H9 (cell line): ENCODE measurements around the gene POLR2J. TPM values are rescaled to one million over a fixed set of nuclear protein-coding genes. Genes with fewer than 3 reads are reported as not detected.
"Not testable (repeated sequence)": the region's sequence is repeated elsewhere in the genome, so short reads cannot be mapped to it uniquely, and the experiment has no call there.

Experiments used
- DNase-seq: peaks from one replicate; pipeline ENCODE4 v3.0.0-alpha.2; 2017
- H2AFZ ChIP-seq: one replicate; pipeline ENCODE4 v1.6.1; 2013; ENCODE audit warnings: mild to moderate bottlenecking, low read length, control low read depth, moderate library complexity
- H2AK5ac ChIP-seq: 2 replicates; pipeline ENCODE4 v1.6.1; 2013; ENCODE audit warnings: low read length, control low read depth, mixed read lengths; ENCODE audit not compliant: insufficient read length
- H2BK120ac ChIP-seq: one replicate; pipeline ENCODE4 v1.6.1; 2013; ENCODE audit warnings: low read depth, mild to moderate bottlenecking, low read length, control low read depth, inconsistent platforms; ENCODE audit not compliant: poor library complexity, severe bottlenecking
- H2BK12ac ChIP-seq: 2 replicates; pipeline ENCODE4 v1.6.1; 2013; ENCODE audit warnings: low read length, control low read depth, mixed read lengths, low read depth; ENCODE audit not compliant: insufficient read length
- H2BK15ac ChIP-seq: 2 replicates; pipeline ENCODE4 v1.6.1; 2013; ENCODE audit warnings: low read depth, low read length, control low read depth
- H2BK20ac ChIP-seq: one replicate; pipeline ENCODE4 v1.6.1; 2013; ENCODE audit warnings: low read depth, mild to moderate bottlenecking, low read length, control low read depth, inconsistent platforms; ENCODE audit not compliant: poor library complexity, severe bottlenecking
- H2BK5ac ChIP-seq: 2 replicates; pipeline ENCODE4 v1.6.1; 2013; ENCODE audit warnings: low read length, control low read depth, mixed read lengths; ENCODE audit not compliant: insufficient read length
- H3K14ac ChIP-seq: 2 replicates; pipeline ENCODE4 v1.6.1; 2013; ENCODE audit warnings: low read length, control low read depth; ENCODE audit not compliant: insufficient read depth
- H3K18ac ChIP-seq: 2 replicates; pipeline ENCODE4 v1.6.1; 2013; ENCODE audit warnings: low read depth, mild to moderate bottlenecking, mixed read lengths, low read length, control low read depth; ENCODE audit not compliant: insufficient read length
- H3K23ac ChIP-seq: 2 replicates; pipeline ENCODE4 v1.6.1; 2013; ENCODE audit warnings: low read length, control low read depth, mixed read lengths, low read depth; ENCODE audit not compliant: insufficient read length
- H3K23me2 ChIP-seq: 2 replicates; pipeline ENCODE4 v1.6.1; 2013; ENCODE audit warnings: low read depth, mild to moderate bottlenecking, mixed read lengths, low read length, control low read depth; ENCODE audit not compliant: insufficient read length, poor library complexity, severe bottlenecking
- H3K27ac ChIP-seq: 2 replicates; pipeline ENCODE4 v1.5.1; 2013; ENCODE audit warnings: low read length, control low read depth, mixed read lengths, low read depth; ENCODE audit not compliant: insufficient read length
- H3K27me3 ChIP-seq: 2 replicates; pipeline ENCODE4 v1.6.1; 2013; ENCODE audit warnings: low read length, control low read depth, inconsistent platforms; ENCODE audit not compliant: insufficient read depth
- H3K4ac ChIP-seq: 2 replicates; pipeline ENCODE4 v1.6.1; 2013; ENCODE audit warnings: low read depth, mild to moderate bottlenecking, control low read depth, inconsistent platforms, low read length, moderate library complexity
- H3K4me1 ChIP-seq: 2 replicates; pipeline ENCODE4 v1.6.1; 2013; ENCODE audit warnings: low read length, control low read depth, inconsistent platforms; ENCODE audit not compliant: insufficient read depth
- H3K4me2 ChIP-seq: 2 replicates; pipeline ENCODE4 v1.6.1; 2013; ENCODE audit warnings: low read length, control low read depth, mixed read lengths; ENCODE audit not compliant: insufficient read length, insufficient read depth
- H3K56ac ChIP-seq: 2 replicates; pipeline ENCODE4 v1.6.1; 2013; ENCODE audit warnings: low read depth, mild to moderate bottlenecking, mixed read lengths, low read length, control low read depth; ENCODE audit not compliant: insufficient read length
- H3K79me1 ChIP-seq: 2 replicates; pipeline ENCODE4 v1.6.1; 2013; ENCODE audit warnings: low read depth, mild to moderate bottlenecking, moderate library complexity, low read length, control low read depth, inconsistent platforms; ENCODE audit not compliant: insufficient read depth, poor library complexity, severe bottlenecking
- H3K79me2 ChIP-seq: 2 replicates; pipeline ENCODE4 v1.6.1; 2013; ENCODE audit warnings: low read length, control low read depth, inconsistent platforms; ENCODE audit not compliant: insufficient read depth
- H3K9ac ChIP-seq: 2 replicates; pipeline ENCODE4 v1.6.1; 2013; ENCODE audit warnings: low read length, control low read depth, mixed read lengths; ENCODE audit not compliant: insufficient read length; ENCODE audit errors: extremely low read depth
- H3K9me3 ChIP-seq: one replicate; pipeline ENCODE4 v1.6.1; 2013; ENCODE audit warnings: low read depth, low read length, inconsistent platforms; ENCODE audit not compliant: control insufficient read depth
- H3T11ph ChIP-seq: one replicate; pipeline ENCODE4 v1.6.1; 2013; ENCODE audit warnings: mild to moderate bottlenecking, low read length, control low read depth, inconsistent platforms
- H4K20me1 ChIP-seq: one replicate; pipeline ENCODE4 v1.6.1; 2013; ENCODE audit not compliant: control insufficient read depth, insufficient read length, insufficient read depth
- H4K5ac ChIP-seq: 2 replicates; pipeline ENCODE4 v1.6.1; 2013; ENCODE audit warnings: low read depth, mild to moderate bottlenecking, mixed read lengths, low read length, control low read depth; ENCODE audit not compliant: insufficient read length
- H4K8ac ChIP-seq: replicated peaks from 2 replicates; pipeline ENCODE4 v1.6.1; 2013; ENCODE audit warnings: low read length, control low read depth, mixed read lengths, low read depth; ENCODE audit not compliant: insufficient read length
- H4K91ac ChIP-seq: 2 replicates; pipeline ENCODE4 v1.6.1; 2013; ENCODE audit warnings: low read depth, mild to moderate bottlenecking, moderate library complexity, mixed read lengths, low read length, control low read depth; ENCODE audit not compliant: insufficient read length
- H3K27ac Mint-ChIP-seq, 3 experiments: 2 replicates in 2 of 3; 3 replicates in 1 of 3; pipeline ENCODE4 v1.8.0; 2020 to 2021; ENCODE audit warnings: mixed read lengths in 3 of 3, mild to moderate bottlenecking in 1 of 3, moderate library complexity in 1 of 3
- H3K27me3 Mint-ChIP-seq: 2 replicates; pipeline ENCODE4 v1.8.0; 2021; ENCODE audit warnings: low read depth, mild to moderate bottlenecking, moderate library complexity, mixed read lengths
- H3K36me3 Mint-ChIP-seq, 3 experiments: 2 replicates in 2 of 3; 3 replicates in 1 of 3; pipeline ENCODE4 v1.8.0; 2020 to 2021; ENCODE audit warnings: low read depth in 3 of 3, mixed read lengths in 3 of 3; ENCODE audit not compliant: insufficient read depth in 1 of 3
- H3K4me1 Mint-ChIP-seq, 2 experiments: 2 replicates each; pipeline ENCODE4 v1.8.0; 2020; ENCODE audit warnings: mixed read lengths in 2 of 2
- H3K4me3 Mint-ChIP-seq, 2 experiments: 2 replicates in 1 of 2; 3 replicates in 1 of 2; pipeline ENCODE4 v1.8.0; 2020 to 2021; ENCODE audit warnings: mild to moderate bottlenecking in 2 of 2, mixed read lengths in 2 of 2, moderate library complexity in 1 of 2
- H3K9me3 Mint-ChIP-seq, 2 experiments: 2 replicates in 1 of 2; 3 replicates in 1 of 2; pipeline ENCODE4 v1.8.0; 2020; ENCODE audit warnings: mild to moderate bottlenecking in 2 of 2, mixed read lengths in 2 of 2, moderate library complexity in 1 of 2
- WGBS: extraction: QIAGEN DNeasy Blood & Tissue Kit; methylation state at CpG from one replicate; pipeline ENCODE4 v1.1.7; 2013; ENCODE audit warnings: missing lambda C conversion rate, low lambda C conversion rate, mixed read lengths; ENCODE audit not compliant: insufficient read length; ENCODE audit errors: extremely low coverage; 5-methylcytosine and 5-hydroxymethylcytosine counted together
- long read RNA-seq: library from polyadenylated mRNA; unstranded; transcript quantifications from one replicate; pipeline ENCODE4 v2.0.0, GENCODE V29; 2020
- total RNA-seq: library from RNA; stranded (reverse); gene quantifications from 2 replicates; pipeline ENCODE4 v1.2.1, GENCODE V29; 2021
- TF ChIP-seq, protein P1 (sequence below): fragments of 200-600 bp; sonication (generic); conservative IDR thresholded peaks from 3 replicates; pipeline ENCODE4 v1.8.0; 2021; ENCODE audit warnings: antibody characterized with exemption, mild to moderate bottlenecking

The POLR2J gene
- 52.2 and 58.5 TPM in 2 replicates for total RNA-seq
- long read RNA-seq, transcript POLR2J-201 (4 exons, 932 nt): major isoform, 56 of 82 reads
- long read RNA-seq, partial matches to known transcripts: 21 of 82 reads
- long read RNA-seq, other reads (novel, unspliced or antisense): 5 of 82 reads

DNA sequence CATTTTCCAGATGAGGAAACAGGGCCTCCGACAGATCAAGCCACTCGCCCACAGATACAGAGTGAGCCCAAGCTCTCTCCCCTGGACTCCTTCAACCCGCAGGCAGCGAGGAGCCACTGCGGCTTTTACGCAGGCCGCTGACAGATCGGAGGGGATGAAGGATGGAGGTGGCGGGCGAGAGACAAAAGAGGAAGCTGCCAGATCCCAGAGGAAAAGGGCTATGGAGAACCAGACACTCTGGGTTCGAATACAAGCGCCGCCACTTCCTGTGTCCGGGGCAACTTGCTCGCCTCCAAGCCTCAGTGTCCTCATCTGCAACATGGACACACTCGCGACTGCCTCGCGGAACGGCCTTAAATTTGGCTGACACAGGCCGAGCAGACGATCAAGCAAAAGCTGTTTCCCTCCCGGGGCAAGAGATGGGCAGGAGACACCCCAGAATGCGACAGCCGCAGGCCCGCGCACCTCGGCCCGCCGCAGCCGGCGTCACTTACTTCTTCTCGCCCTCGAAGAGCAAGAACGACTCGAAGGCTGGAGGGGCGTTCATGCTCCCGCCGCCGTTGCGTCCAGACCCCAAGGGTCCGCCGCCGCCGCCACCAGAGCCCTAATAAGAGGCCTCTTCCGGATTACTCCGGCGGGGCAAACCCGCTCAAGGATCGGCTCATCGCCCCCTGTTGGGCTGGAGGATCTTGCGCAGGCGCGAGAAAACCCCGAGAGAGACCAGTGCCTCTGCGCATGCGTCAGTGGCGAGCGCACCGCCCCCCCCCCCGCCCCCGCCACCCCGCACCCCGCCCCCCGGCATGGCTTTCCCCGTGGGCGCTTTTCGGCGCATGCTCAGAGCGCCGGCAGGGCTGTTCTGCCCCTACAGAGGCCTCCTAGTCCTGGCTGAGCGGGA lies at the start of gene POLR2J:
POLR2J (minus strand) TSS at position 609 of the 895 bp plus-strand sequence; CDS start at position 547, 62 bp downstream.
- not testable (repeated sequence) for H3K23me2 ChIP-seq, H2BK12ac ChIP-seq, H4K20me1 ChIP-seq, H3K9me3 ChIP-seq, H3K27me3 Mint-ChIP-seq, H3K23ac ChIP-seq, H4K8ac ChIP-seq, H3K27ac Mint-ChIP-seq, H2AK5ac ChIP-seq, H3K9ac ChIP-seq, H3K4ac ChIP-seq, H3K14ac ChIP-seq, H3K79me2 ChIP-seq, H2BK15ac ChIP-seq, H3T11ph ChIP-seq, H2BK5ac ChIP-seq, H2BK120ac ChIP-seq, H3K4me1 ChIP-seq, H3K79me1 ChIP-seq, H2BK20ac ChIP-seq, H3K27ac ChIP-seq, H3K56ac ChIP-seq, H3K4me1 Mint-ChIP-seq, H3K9me3 Mint-ChIP-seq, H4K91ac ChIP-seq, H3K4me2 ChIP-seq, H4K5ac ChIP-seq, H3K27me3 ChIP-seq, H2AFZ ChIP-seq, H3K18ac ChIP-seq, H3K36me3 Mint-ChIP-seq
- H3K4me3 Mint-ChIP-seq: peak within 1 kb of the TSS; percentile 83 to 85
- no CpG with 5 or more reads among the region's 72 CpGs for WGBS
- TF ChIP-seq, protein P1, sequence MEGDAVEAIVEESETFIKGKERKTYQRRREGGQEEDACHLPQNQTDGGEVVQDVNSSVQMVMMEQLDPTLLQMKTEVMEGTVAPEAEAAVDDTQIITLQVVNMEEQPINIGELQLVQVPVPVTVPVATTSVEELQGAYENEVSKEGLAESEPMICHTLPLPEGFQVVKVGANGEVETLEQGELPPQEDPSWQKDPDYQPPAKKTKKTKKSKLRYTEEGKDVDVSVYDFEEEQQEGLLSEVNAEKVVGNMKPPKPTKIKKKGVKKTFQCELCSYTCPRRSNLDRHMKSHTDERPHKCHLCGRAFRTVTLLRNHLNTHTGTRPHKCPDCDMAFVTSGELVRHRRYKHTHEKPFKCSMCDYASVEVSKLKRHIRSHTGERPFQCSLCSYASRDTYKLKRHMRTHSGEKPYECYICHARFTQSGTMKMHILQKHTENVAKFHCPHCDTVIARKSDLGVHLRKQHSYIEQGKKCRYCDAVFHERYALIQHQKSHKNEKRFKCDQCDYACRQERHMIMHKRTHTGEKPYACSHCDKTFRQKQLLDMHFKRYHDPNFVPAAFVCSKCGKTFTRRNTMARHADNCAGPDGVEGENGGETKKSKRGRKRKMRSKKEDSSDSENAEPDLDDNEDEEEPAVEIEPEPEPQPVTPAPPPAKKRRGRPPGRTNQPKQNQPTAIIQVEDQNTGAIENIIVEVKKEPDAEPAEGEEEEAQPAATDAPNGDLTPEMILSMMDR: peak; percentile 33; the same call in 1 of the 3 replicates
- DNase-seq: peak; percentile 54

DNA sequence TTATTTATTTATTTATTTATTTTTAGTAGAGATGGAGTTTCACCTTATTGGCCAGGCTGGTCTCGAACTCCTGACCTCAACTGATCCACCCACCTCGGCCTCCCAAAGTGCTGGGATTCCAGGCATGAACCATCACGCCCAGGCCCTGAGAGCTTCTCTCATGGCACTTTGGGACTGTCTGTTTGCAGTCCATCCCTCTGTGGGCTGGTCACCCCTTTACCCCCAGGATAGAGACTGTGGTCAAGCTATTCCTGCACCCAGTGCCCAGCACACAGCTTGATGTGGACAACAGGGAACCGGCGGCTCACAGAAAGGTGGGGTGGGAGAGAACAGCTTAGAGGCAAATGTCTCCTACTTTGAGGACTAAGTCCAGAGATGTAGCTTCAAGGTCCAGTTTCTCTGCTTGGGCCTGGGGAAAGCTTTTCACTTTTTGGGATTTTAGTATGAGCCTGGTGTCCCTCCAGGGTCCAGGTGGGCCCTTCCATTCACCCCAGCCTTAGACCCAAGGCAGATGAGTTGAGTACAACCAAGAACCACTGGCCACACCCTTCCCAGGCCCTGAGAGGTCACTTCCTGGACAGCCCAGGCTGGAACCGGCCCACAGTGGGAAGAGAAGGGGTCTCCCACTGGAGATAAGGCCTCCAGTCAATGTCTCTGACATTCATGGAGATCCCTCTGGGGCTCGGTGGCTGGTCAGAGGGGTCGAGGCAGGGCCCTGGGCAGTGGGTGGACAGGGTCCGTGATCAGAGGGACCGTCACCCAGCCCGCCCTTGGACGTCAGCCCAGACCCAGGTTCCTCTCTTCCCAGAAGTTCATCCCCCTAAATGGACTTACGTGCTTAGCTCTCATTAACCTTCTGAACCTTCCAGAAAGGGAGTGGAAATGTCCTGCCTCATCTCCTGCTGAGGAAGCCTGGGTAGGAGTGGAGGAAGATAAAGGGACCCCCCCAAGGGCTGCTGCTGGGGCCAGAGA lies 49.4 kb upstream of the POLR2J start:
- H4K91ac ChIP-seq, H2BK20ac ChIP-seq, H3K4me1 ChIP-seq, H3K4me3 Mint-ChIP-seq, H3K79me1 ChIP-seq, H4K20me1 ChIP-seq, H3K27me3 Mint-ChIP-seq, H3K18ac ChIP-seq, H3K23me2 ChIP-seq, H3K27ac ChIP-seq, H3K4me1 Mint-ChIP-seq, H3K9ac ChIP-seq, H3K4me2 ChIP-seq, H3K56ac ChIP-seq, H2BK15ac ChIP-seq, H3K4ac ChIP-seq, H2BK12ac ChIP-seq, H3K9me3 ChIP-seq, H3K79me2 ChIP-seq, H4K5ac ChIP-seq, H3T11ph ChIP-seq, H2BK5ac ChIP-seq, DNase-seq, H2BK120ac ChIP-seq, H3K14ac ChIP-seq, H3K23ac ChIP-seq, H3K27me3 ChIP-seq, H3K27ac Mint-ChIP-seq, H3K36me3 Mint-ChIP-seq, H3K9me3 Mint-ChIP-seq, H4K8ac ChIP-seq, H2AK5ac ChIP-seq, H2AFZ ChIP-seq: not testable (repeated sequence)
- no CpG with 5 or more reads among the region's 13 CpGs for WGBS
